ENCODE data around the gene SLC39A7.

SLC39A7 gene

GRCh38 chr6:33237741-33238140, 37.1 kb downstream of the SLC39A7 start:
- DNase-seq, result no peak

DNA sequence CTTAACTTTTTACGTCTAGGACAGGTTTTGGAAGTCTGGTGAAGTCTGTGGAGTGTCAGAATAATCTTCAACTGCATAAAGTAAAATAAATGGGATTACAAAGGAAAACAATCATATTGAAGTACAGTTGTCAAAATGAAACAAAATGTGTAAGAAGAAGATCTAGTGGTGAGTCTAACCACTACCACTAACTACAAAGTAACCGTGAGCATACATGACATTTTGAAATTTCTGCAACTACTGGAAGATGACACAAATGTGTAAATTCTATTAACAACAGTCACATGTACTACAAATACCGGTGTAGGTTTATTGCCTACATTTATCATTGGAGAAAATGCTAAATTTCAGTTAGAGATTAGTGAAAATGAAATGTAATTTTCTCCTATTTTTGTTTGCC, 41.3 kb downstream of the SLC39A7 start:
- DNase-seq, result no peak

- DNase-seq, result peak; percentile 51 to 57 (median 56)
Observed at GRCh38 chr6:33243476-33243875, 42.8 kb downstream of the SLC39A7 start.

DNA sequence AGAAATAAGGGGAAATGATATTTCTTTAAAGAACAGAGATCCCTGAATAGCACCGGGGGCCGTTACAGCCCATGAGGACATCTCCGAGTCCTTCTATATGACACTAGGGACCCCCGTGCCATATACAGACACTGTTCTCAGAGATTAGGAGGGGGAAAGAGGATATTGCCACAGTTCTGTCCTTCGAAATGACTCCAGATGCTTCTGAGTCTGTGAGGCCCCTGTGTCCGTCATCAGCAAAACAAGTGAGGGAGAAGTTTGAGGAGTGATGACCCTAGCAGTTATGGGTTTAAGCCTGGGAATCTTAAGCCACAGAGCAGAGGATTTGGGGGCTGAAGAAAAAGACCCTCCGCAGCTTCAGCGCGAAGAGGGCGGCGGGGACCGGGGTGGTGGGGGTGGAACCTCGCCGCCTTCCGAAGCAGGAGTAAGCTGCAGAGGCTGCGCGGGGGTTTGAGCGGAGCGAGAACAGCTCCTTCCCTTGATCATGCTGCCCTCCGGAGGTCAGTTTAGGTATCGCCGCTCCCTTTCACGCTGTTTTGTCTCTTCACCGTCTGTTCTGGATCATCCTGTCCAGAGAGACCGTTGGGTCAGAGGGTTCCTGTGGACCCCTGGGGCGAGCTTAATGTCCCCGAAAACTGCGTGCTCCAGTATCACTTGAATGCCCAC, 47.4 kb downstream of the SLC39A7 start:
- DNase-seq, result peak; percentile 86 to 92 (median 92)

- DNase-seq, result peak in 1 of 3 donors; percentile 42
Observed at GRCh38 chr6:33248643-33248931, 47.9 kb downstream of the SLC39A7 start.

GRCh38 chr6:33248932-33249731, 48.5 kb downstream of the SLC39A7 start:
- peak; percentile 98 to 99 (median 99) for DNase-seq

DNA sequence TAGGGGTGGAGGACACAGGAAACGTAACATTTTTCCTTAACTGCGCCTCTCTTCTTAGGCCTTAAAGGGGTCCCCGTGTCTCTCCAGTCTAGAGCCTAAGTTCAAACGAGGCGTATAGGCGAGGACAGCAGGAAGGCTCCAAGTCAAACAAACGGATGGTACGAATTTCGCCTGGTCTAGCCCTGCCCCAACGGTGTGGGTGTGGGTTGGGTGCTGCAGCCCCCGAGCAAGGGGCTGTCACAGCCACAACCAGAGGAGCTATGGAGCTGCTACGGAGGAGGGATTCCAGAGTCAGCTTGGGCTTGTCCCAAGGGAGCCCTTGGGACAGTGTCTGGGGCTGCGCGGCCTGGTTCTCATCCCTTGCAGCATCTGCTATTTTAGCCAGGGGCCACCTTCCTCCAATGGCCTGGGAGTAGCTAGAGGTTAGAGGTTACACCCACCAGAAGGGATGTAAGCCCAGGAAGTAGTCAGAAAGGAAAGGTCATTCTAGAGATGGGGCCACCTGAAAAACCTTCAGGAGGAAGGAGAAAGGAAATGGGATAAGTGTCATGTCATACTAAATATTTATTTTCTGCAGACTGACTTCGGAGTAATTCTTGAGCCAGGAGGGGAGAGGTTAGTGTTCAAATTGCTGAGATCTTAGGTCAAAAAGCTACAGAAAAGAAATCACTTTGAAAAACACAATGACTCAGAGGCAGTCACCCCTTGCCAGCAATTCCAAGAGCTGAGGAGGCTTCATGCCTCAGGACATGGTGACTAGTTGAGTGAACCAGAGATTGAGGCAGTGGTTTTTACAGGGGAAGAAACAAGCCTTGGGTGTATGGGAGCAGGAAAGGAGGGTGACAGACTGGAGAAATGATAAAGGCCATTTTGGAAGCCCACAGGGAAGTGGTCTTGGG, 49.3 kb downstream of the SLC39A7 start:
- peak; percentile 35 to 67 (median 59) for DNase-seq

GRCh38 chr6:33250731-33251130, 50.1 kb downstream of the SLC39A7 start:
- no peak for DNase-seq

DNA sequence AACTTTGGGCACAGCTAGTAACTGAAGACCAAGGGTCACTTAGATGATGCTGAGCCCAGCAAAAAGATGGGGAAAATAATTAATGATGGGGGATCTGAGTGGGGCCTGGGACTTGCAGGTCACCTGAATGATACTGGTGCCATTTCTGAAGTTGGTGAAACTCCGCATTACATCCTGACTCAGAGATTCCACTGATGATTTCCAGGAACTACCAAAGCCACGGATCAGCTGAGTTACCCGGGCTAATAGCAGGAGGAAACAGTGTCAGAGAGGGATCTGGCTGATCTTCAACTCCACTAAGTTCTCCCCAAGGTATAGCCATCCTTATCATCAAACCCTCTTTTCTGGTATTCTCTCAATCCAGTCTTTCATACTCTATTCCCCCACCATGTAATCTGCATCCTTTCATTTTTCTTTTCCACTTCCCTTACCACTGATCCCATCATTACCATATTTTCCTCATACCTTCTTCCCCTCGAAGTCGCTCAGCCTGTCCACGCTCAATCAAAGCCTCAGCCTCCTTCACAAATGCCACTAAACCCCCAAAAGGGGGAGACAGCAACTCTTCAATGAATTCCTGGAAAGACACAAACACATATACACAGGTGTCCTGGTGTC, 50.8 kb downstream of the SLC39A7 start:
- no peak for DNase-seq

GRCh38 chr6:33252759-33253158, 52.1 kb downstream of the SLC39A7 start:
- DNase-seq, result peak; percentile 29 to 63 (median 57)
